ENCODE data around the gene GRIP2.

The GRIP2 gene

DNA sequence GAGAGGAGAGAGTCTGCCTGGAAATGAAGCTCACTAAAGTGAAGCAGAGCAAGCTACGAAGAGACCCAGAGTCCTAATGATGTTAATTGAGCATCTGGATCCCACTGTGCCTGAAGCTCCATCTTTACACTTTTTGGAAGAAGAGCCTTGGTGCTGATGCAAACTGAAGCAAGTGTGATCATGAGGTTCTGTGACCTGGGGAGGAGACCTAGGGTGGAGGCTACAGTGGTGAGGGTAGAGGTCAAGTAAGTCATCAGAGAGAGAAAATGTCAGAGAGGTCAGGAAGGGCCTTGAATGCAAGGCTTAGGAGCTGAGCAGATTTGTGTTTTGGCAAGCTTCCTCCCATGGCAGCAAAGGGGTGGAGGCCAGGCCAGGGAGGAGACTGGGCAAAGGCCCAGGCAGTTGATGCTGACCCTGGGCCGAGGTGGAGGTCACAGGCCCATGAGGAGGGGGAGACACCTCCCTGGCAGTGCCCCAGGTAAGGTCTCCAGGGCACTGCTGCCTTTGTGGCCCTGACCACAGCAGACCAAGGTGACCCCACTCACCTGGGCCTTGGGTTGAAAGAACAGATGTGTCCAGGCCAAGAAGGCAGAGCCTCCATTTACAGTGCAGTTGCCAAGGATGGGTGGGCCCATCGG is 1.6 kb downstream of the GRIP2 start:
- DNase-seq = no peak

DNA sequence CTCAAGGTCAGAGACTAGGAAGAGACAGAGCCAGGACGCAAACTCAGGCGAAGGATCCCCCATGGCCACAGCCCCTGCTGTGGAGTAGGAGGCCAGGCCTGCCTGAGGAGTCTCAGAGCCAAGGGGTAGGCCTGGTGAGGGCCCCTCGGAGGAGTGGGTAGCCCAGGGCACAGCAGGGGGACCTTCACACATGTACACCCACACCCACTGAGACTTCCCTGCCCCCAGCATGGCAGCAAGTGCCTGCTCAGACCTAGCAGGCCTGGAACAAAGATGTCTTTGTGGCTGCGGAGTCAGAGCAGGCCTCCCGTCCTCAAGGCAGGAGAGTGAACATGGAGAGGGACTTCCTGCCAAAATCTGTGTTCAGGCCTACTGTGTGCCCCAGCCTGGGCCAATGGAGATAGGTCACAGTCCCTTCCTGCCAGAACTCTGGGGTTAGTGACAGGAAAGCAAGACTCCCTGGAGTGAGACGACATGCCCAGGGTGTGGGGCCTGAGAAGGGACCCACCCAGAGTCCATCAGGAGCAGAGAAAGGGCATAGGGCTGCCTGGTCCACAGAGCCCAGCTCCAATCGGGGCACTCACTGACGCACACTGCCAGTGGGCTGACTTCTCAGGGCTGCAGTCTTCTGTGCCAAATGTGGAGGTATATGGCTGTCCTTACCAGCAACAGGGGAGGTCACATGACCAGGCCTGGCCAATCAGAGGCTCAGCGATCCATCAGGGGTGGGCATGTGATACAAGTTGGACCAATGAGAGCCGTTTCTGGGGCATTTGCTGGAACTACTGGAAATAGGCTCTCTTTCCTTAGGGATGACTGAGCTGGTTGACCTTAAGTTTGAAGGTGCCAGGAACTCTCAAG is 2.3 kb downstream of the GRIP2 start:
- DNase-seq = no peak

DNA sequence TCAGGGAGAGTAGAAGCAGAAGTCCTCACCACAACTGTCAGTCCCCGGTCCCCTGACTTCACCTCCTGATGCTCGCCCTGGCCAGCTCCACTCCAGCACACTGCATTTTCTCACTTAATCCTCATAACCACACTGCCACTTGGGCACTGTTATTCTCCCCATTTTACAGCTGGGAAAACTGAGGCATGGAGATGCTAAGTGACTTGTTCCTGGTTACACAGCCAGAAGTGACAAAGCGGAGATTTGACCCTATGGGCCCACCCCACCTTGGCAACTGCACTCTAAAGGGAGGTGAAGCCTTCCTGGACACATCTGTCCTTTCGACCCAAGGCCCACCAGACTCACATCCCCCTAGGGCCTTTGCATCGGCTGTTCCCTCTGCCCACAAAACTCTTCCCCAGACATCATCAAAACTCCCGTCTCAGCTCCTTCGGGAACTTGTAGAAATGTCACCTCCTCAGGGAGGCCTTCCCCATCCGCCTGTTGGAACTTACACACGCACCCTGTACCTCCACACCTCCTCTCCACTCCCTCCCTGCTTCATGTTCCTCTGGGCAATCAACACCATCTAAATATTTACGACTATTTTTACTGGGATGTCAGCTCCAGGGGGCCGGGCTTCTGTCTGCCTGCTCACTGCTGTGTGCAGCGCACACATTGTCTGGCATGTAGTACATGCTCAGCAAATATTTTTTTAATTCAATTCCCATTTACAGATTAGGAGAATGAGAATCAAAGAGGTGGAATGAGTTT is 3.1 kb downstream of the GRIP2 start:
- DNase-seq = no peak

DNA sequence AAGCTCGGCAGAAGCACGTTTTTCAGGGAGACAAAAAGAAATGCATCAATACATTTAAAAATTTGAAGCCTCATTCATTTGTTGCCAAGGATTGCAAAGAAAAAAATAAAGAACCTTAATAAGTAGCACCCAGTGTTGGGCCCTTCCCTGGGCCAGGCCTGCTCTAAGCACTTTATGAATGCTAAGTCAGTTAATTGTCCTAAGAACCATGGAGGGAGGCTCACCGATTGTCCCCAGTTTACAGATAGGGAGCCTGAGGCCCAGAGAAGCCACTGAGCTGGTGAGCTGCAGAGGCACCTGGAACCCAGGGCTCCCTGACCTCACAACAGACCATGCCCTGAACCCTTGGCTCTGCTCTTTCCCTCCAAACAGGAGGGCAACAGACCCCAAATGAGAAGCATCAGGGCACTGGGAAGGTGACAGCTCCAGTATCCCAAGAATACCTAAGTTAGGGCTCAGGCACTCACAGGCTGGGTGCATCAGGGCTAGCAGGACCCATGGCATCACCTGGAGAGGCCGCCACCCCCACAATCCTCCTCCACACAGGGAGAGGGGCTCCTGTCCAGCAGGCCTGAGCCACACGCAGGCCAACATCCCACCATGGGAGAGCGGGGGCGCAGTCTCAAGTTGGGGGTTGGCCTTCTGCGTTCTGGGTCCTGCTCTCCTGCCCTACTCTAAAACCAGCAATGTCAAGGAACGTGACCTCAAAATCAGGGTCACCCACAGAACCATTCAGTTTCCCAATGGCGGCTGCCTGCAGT is 3.9 kb downstream of the GRIP2 start:
- no peak for DNase-seq

- DNase-seq = no peak
Measured at GRCh38 chr3:14535616-14536015, 4.5 kb downstream of the GRIP2 start.

DNA sequence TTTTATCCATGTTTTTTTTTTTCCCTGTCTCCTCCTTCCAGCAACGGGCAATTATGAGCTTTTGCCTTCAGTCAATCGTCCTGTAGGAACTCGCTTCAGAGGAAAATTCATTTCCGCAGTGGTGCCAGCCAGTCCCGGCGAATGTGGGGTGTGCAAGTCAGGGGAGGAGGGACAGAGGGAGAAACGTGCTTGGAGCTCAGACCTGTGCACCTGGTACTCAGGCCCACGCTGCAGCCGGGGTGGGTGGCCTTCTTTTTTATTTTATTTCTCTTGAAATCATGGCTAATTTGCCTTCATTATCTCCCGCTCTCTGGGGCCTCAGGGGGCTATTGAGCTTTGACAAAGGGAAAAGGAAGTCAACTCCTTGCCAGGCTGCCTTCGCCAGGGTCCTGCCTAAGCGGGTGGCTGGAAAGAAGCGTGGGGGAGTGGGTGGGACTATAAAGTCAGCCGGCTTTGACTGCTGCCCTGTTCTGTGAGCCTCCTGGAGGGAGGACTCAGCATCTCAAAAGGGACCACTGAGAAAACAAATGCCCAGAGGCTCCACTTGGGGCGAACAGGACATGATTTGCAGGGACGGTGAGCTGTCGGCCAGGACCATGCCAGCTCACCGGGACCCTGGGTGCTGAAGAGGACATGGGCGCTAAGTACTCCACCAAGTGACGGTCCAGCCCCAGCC is 5.5 kb downstream of the GRIP2 start:
- DNase-seq = no peak

DNA sequence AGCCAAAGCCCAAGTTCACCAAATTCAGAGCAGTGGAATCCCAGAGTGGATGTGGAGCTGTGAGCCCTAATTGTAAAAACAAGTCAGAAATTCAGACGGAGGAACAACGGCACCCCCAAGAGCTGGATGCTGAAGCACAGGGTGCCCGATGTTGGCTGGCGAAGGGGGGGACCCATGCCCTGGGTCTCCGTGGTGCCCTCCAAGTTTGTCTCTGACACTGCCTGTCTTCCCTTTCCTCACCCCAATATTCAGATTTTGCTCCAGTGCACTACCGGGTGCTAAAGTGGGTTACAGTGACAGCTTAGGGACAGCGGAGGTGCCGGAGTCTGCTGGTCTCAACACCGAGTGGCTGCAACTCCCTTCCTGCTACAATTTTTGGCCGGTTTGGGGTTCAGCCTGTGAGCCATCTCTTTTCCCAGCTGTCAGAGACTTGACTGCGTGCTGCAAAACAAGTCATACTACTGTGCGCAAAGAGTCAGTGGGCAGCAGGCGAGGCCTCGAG is 6.6 kb downstream of the GRIP2 start:
- DNase-seq = no peak

- DNase-seq = no peak
Measured at GRCh38 chr3:14532691-14533456, 7.3 kb downstream of the GRIP2 start.

DNA sequence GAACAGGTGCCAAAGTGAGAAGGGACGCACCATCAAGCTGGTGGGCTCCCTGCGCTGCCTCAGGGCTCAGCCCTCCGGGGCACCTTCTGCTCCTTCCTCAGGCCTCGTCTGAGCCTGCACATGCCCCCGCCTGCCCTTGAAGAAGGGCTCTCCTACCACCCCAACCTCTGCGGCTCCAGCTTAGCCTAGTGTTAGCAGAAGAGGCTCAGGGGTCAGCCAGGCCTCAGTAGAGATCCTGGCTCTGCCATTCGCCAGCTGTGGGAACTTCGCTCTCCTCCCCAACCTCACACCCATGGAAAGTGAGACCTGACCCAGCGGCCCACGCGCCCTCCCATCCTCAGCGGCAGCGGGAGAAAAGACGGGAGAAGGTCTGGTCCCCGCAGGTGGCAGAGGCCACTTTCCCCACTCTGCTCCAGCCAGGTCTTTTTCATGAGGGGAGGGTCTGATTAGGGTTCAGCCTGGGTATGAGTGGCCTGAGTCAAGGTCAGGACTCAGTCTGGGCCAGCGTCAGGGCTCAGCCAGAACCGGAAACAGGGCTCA is 8.2 kb downstream of the GRIP2 start:
- DNase-seq = no peak

DNA sequence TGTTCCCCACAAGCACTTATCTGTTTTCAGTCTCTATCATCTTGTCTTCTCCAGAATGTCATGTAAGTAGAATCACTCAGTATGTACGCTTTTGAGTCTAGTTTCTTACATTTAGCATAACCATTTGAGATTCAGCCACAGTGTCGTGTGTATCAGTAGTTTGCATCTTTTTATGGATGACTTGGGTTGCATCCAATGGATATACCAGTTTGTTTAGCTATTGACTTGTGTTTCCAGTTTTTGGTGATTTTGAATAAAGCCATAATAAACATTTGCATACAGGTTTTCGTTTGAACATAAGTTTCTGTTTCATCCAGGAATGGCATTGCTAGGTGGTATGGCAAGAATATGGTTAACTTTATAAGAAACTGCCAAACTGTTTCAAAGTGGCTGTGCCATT is 12.1 kb downstream of the GRIP2 start:
- no peak for DNase-seq

- DNase-seq = no peak
Measured at GRCh38 chr3:14525685-14526631, 14.2 kb downstream of the GRIP2 start.

- DNase-seq = no peak
Measured at GRCh38 chr3:14524920-14525660, 15.1 kb downstream of the GRIP2 start.

DNA sequence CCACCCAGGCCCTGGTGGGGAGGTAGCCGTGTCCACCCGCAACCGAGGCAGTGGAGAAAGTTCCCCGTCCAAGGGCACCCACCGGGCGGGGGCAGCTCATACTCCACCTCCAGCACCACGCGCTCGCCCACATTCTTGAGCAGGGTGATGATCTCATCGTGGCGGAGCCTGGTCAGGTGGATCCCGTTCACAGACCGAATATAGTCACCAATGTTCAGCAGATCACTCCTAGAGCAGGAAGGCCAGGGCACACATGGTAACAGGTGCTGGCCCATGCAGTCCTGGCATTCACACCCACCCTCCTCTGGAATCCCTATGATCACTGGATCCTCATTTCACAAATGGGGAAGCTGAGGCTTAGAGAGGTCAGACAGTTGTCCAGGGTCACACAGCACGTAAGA is 15.8 kb downstream of the GRIP2 start:
- no peak for DNase-seq

GRCh38 chr3:14523792-14524191 is 16.4 kb downstream of the GRIP2 start:
- DNase-seq = no peak

GRCh38 chr3:14522768-14523167 is 17.4 kb downstream of the GRIP2 start:
- DNase-seq = no peak

- DNase-seq = no peak
Measured at GRCh38 chr3:14522129-14522691, 17.9 kb downstream of the GRIP2 start.

GRCh38 chr3:14521611-14522010 is 18.5 kb downstream of the GRIP2 start:
- DNase-seq = no peak

GRCh38 chr3:14520967-14521366 is 19.2 kb downstream of the GRIP2 start:
- no peak for DNase-seq

DNA sequence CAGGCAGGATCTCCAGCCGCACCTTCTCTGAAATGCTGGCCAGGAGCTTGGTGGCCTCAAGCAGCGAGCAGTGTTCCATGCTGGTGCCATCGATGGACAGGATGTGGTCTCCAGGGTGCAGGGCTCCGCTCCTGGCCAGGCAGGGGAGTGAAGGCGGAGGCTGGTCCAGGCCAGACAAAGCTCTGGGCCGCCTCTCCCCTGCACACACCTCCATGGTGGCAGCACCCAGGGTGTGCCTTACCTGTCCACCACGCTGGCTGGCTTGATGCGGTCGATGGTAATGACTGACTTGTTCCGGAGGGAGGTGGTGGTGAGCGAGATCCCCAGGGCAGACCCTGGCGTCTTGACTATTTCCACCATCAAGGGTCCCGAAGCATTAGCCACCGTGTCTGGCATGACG is 20.0 kb downstream of the GRIP2 start:
- no peak for DNase-seq
